GM23338 (cell line): Measurements from ENCODE around the gene GIGYF2. TPM values are rescaled to one million over a fixed set of nuclear protein-coding genes. Genes with fewer than 3 reads are reported as not detected.

Experiments
- ATAC-seq: fragments of 200-7000 bp; cut with Tn5 transposase; 3 replicates; pipeline ENCODE4 v1.9.1; 2020
- DNase-seq: peaks from one replicate; pipeline ENCODE4 v3.0.0-alpha.2; 2015; ENCODE audit warnings: low spot score
- H2AFZ ChIP-seq: fragments of 200-600 bp; sonication (generic); 2 replicates; pipeline ENCODE4 v1.8.0; 2016; ENCODE audit warnings: antibody characterized with exemption, mild to moderate bottlenecking, moderate library complexity
- H3F3A ChIP-seq: fragments of 200-600 bp; sonication (generic); replicated peaks from 2 replicates; pipeline ENCODE4 v1.8.0; 2017; ENCODE audit warnings: antibody characterized with exemption, mixed run types, low read depth
- H3K27ac ChIP-seq: fragments of 200-600 bp; sonication (generic); 2 replicates; pipeline ENCODE4 v1.6.1; 2016; ENCODE audit warnings: low read depth
- H3K27me3 ChIP-seq: fragments of 200-600 bp; sonication (generic); 2 replicates; pipeline ENCODE4 v1.8.0; 2016; ENCODE audit warnings: mild to moderate bottlenecking, mixed run types, moderate library complexity; ENCODE audit not compliant: insufficient read depth
- H3K36me3 ChIP-seq: fragments of 200-600 bp; sonication (generic); 2 replicates; pipeline ENCODE4 v1.8.0; 2016; ENCODE audit warnings: mild to moderate bottlenecking; ENCODE audit not compliant: insufficient read depth
- H3K4me1 ChIP-seq: fragments of 200-600 bp; sonication (generic); 2 replicates; pipeline ENCODE4 v1.8.0; 2016; ENCODE audit warnings: mild to moderate bottlenecking, moderate library complexity; ENCODE audit not compliant: insufficient read depth
- H3K4me2 ChIP-seq: fragments of 200-600 bp; sonication (generic); 2 replicates; pipeline ENCODE4 v1.7.1; 2017; ENCODE audit warnings: mixed run types
- H3K4me3 ChIP-seq: fragments of 200-600 bp; sonication (generic); 2 replicates; pipeline ENCODE4 v1.6.1; 2016; ENCODE audit warnings: mixed run types
- H3K79me2 ChIP-seq: fragments of 200-600 bp; sonication (generic); replicated peaks from 2 replicates; pipeline ENCODE4 v1.8.0; 2017; ENCODE audit warnings: mild to moderate bottlenecking; ENCODE audit not compliant: insufficient read depth
- H3K9me2 ChIP-seq: fragments of 200-600 bp; sonication (generic); 2 replicates; pipeline ENCODE4 v1.8.0; 2017; ENCODE audit not compliant: insufficient read depth
- H4K20me1 ChIP-seq: fragments of 200-600 bp; sonication (generic); replicated peaks from 2 replicates; pipeline ENCODE4 v1.8.0; 2017; ENCODE audit warnings: mild to moderate bottlenecking; ENCODE audit not compliant: insufficient read depth
- H3K27ac Mint-ChIP-seq: 2 replicates; pipeline ENCODE4 v1.8.0; 2020; ENCODE audit warnings: inconsistent platforms, mild to moderate bottlenecking, moderate library complexity, mixed read lengths
- H3K27me3 Mint-ChIP-seq: 3 replicates; pipeline ENCODE4 v1.8.0; 2022; ENCODE audit warnings: low read depth, mild to moderate bottlenecking, moderate library complexity, mixed read lengths, inconsistent platforms; ENCODE audit not compliant: insufficient read depth, poor library complexity
- H3K36me3 Mint-ChIP-seq: 3 replicates; pipeline ENCODE4 v1.8.0; 2021; ENCODE audit warnings: low read depth, mild to moderate bottlenecking, inconsistent platforms, moderate library complexity, mixed read lengths
- H3K4me1 Mint-ChIP-seq: 3 replicates; pipeline ENCODE4 v1.8.0; 2020; ENCODE audit warnings: mild to moderate bottlenecking, inconsistent platforms, mixed read lengths
- H3K4me3 Mint-ChIP-seq: 3 replicates; pipeline ENCODE4 v1.8.0; 2021; ENCODE audit warnings: moderate library complexity, mild to moderate bottlenecking, inconsistent platforms, mixed read lengths
- H3K9me3 Mint-ChIP-seq: 3 replicates; pipeline ENCODE4 v1.8.0; 2020; ENCODE audit warnings: moderate library complexity, mild to moderate bottlenecking, inconsistent platforms, mixed read lengths
- CREB1 ChIP-seq: fragments of 250-450 bp; sonication (Bioruptor Pico); IDR thresholded peaks from 2 replicates; pipeline ENCODE4 v1.5.0; 2020; ENCODE audit warnings: low read depth, mild to moderate bottlenecking, moderate library complexity
- EZH2 ChIP-seq: fragments of 200-600 bp; sonication (generic); IDR thresholded peaks from one replicate; pipeline ENCODE4 v1.8.0; 2017; ENCODE audit warnings: antibody characterized with exemption, mild to moderate bottlenecking, low read depth; ENCODE audit not compliant: unreplicated experiment
- EZH2phosphoT487 ChIP-seq: fragments of 200-600 bp; sonication (generic); IDR thresholded peaks from one replicate; pipeline ENCODE4 v1.8.1; 2018; ENCODE audit warnings: antibody characterized with exemption; ENCODE audit not compliant: unreplicated experiment
- JUNB ChIP-seq: IDR thresholded peaks from one replicate; pipeline ENCODE4 v1.6.1; 2016; ENCODE audit warnings: antibody characterized with exemption; ENCODE audit not compliant: unreplicated experiment
- NANOG ChIP-seq: IDR thresholded peaks from 2 replicates; pipeline ENCODE4 v1.6.1; 2016; ENCODE audit warnings: antibody characterized with exemption, borderline replicate concordance
- POLR2AphosphoS5 ChIP-seq: IDR thresholded peaks from 2 replicates; pipeline ENCODE4 v1.6.1; 2016; ENCODE audit warnings: antibody characterized with exemption, low read depth
- STAT1 ChIP-seq: IDR thresholded peaks from one replicate; pipeline ENCODE4 v1.6.1; 2016; ENCODE audit warnings: antibody characterized with exemption; ENCODE audit not compliant: unreplicated experiment
- ZNF114 ChIP-seq: fragments of 250-450 bp; sonication (Bioruptor Pico); IDR thresholded peaks from 2 replicates; pipeline ENCODE4 v1.5.0; 2020; ENCODE audit warnings: mild to moderate bottlenecking, moderate library complexity
- ZNF331 ChIP-seq: fragments of 250-450 bp; sonication (Bioruptor Pico); IDR thresholded peaks from 2 replicates; pipeline ENCODE4 v1.5.0; 2020; ENCODE audit warnings: low read depth, mild to moderate bottlenecking, moderate library complexity
- polyA plus RNA-seq: library from polyadenylated mRNA; unstranded; fragments of >200 nt; fragmentation: Nextera tagmentation; extraction: Ambion mirVana; gene quantifications from 2 replicates; pipeline ENCODE4 v1.2.1, GENCODE V29; 2016
- total RNA-seq: library from RNA; depleted of rRNA; stranded (reverse); fragments of >200 nt; shearing (Covaris generic); gene quantifications from 2 replicates; pipeline ENCODE4 v1.2.3, GENCODE V29; 2014
- TF ChIP-seq, protein P1 (sequence below): IDR thresholded peaks from one replicate; pipeline ENCODE4 v1.6.1; 2018; ENCODE audit warnings: antibody characterized with exemption; ENCODE audit not compliant: unreplicated experiment
- TF ChIP-seq, protein P2 (sequence below), 2 experiments: fragments of 200-600 bp in 1 of 2; sonication (generic) in 1 of 2; conservative IDR thresholded peaks; 2 replicates each; pipeline versions ENCODE4 v1.5.1 to v1.6.1; 2016 to 2017; ENCODE audit warnings: antibody characterized with exemption in 2 of 2, low read depth in 2 of 2, mild to moderate bottlenecking in 2 of 2, moderate library complexity in 1 of 2
- TF ChIP-seq, protein P3 (sequence below): fragments of 250-450 bp; sonication (Bioruptor Pico); IDR thresholded peaks from 2 replicates; pipeline ENCODE4 v1.5.0; 2020; ENCODE audit warnings: mild to moderate bottlenecking, moderate library complexity
- TF ChIP-seq, protein P4 (sequence below): IDR thresholded peaks from 2 replicates; pipeline ENCODE4 v1.6.1; 2016; ENCODE audit warnings: antibody characterized with exemption

Gene GIGYF2
- total and polyA plus RNA-seq, 2 experiments from 2014 or later, result 48.9 to 104 TPM

DNA sequence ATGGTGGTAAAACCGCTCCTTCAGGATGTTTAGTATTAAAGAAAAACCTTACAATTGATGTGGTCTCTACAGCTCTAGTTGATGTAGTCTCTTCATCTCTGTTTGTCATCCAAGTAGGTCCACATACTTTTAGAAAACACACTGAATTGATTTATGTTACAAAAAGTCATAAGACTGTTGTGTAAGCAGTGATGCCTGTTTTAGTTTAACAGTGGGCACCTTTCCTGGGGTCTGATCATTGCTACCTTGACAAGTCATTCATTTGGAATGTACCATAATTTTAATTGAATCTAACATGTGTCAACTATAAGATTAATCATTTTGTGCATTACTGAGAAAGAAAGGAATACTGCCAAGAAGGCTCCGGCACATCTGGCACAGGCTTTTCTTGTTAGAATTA is 34.3 kb downstream of the GIGYF2 start:
- Histone ChIP-seq H2AFZ (no peak overlapping the region), H3K4me1 (no peaks in the 10 kb centered on the region), H3K9me2 (no peaks in the 10 kb centered on the region), H3K27ac (no peak overlapping the region), H3K36me3 (peaks cover 14% of the 10 kb centered on the region; the same call in 1 of the 2 replicates), H3K27me3 (no peaks in the 10 kb centered on the region), H3F3A (no peaks in the 10 kb centered on the region), H3K4me3 (no peak overlapping the region), H4K20me1 (peaks cover 13% of the 10 kb centered on the region; the same call in 1 of the 2 replicates), H3K4me2 (no peak overlapping the region), H3K79me2 (peaks cover 72% of the 10 kb centered on the region)
- ATAC-seq (no peak), DNase-seq (no peak)
- Mint-ChIP-seq H3K4me1 (no peaks in the 10 kb centered on the region), H3K27me3 (peaks cover 2% of the 10 kb centered on the region), H3K36me3 (peaks cover 27% of the 10 kb centered on the region; the same call in 2 of the 3 replicates), H3K9me3 (no peaks in the 10 kb centered on the region), H3K4me3 (no peak overlapping the region), H3K27ac (no peak overlapping the region)
- TF ChIP-seq, protein P1, sequence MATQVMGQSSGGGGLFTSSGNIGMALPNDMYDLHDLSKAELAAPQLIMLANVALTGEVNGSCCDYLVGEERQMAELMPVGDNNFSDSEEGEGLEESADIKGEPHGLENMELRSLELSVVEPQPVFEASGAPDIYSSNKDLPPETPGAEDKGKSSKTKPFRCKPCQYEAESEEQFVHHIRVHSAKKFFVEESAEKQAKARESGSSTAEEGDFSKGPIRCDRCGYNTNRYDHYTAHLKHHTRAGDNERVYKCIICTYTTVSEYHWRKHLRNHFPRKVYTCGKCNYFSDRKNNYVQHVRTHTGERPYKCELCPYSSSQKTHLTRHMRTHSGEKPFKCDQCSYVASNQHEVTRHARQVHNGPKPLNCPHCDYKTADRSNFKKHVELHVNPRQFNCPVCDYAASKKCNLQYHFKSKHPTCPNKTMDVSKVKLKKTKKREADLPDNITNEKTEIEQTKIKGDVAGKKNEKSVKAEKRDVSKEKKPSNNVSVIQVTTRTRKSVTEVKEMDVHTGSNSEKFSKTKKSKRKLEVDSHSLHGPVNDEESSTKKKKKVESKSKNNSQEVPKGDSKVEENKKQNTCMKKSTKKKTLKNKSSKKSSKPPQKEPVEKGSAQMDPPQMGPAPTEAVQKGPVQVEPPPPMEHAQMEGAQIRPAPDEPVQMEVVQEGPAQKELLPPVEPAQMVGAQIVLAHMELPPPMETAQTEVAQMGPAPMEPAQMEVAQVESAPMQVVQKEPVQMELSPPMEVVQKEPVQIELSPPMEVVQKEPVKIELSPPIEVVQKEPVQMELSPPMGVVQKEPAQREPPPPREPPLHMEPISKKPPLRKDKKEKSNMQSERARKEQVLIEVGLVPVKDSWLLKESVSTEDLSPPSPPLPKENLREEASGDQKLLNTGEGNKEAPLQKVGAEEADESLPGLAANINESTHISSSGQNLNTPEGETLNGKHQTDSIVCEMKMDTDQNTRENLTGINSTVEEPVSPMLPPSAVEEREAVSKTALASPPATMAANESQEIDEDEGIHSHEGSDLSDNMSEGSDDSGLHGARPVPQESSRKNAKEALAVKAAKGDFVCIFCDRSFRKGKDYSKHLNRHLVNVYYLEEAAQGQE, result no peak
- no peak for TF ChIP-seq JUNB
- no peak for TF ChIP-seq POLR2AphosphoS5
- TF ChIP-seq, protein P2, sequence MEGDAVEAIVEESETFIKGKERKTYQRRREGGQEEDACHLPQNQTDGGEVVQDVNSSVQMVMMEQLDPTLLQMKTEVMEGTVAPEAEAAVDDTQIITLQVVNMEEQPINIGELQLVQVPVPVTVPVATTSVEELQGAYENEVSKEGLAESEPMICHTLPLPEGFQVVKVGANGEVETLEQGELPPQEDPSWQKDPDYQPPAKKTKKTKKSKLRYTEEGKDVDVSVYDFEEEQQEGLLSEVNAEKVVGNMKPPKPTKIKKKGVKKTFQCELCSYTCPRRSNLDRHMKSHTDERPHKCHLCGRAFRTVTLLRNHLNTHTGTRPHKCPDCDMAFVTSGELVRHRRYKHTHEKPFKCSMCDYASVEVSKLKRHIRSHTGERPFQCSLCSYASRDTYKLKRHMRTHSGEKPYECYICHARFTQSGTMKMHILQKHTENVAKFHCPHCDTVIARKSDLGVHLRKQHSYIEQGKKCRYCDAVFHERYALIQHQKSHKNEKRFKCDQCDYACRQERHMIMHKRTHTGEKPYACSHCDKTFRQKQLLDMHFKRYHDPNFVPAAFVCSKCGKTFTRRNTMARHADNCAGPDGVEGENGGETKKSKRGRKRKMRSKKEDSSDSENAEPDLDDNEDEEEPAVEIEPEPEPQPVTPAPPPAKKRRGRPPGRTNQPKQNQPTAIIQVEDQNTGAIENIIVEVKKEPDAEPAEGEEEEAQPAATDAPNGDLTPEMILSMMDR (conservative IDR thresholded peaks at IDR 0.05; ENCODE audit: low read depth in 2 of 2), result no peak
- TF ChIP-seq, protein P3, sequence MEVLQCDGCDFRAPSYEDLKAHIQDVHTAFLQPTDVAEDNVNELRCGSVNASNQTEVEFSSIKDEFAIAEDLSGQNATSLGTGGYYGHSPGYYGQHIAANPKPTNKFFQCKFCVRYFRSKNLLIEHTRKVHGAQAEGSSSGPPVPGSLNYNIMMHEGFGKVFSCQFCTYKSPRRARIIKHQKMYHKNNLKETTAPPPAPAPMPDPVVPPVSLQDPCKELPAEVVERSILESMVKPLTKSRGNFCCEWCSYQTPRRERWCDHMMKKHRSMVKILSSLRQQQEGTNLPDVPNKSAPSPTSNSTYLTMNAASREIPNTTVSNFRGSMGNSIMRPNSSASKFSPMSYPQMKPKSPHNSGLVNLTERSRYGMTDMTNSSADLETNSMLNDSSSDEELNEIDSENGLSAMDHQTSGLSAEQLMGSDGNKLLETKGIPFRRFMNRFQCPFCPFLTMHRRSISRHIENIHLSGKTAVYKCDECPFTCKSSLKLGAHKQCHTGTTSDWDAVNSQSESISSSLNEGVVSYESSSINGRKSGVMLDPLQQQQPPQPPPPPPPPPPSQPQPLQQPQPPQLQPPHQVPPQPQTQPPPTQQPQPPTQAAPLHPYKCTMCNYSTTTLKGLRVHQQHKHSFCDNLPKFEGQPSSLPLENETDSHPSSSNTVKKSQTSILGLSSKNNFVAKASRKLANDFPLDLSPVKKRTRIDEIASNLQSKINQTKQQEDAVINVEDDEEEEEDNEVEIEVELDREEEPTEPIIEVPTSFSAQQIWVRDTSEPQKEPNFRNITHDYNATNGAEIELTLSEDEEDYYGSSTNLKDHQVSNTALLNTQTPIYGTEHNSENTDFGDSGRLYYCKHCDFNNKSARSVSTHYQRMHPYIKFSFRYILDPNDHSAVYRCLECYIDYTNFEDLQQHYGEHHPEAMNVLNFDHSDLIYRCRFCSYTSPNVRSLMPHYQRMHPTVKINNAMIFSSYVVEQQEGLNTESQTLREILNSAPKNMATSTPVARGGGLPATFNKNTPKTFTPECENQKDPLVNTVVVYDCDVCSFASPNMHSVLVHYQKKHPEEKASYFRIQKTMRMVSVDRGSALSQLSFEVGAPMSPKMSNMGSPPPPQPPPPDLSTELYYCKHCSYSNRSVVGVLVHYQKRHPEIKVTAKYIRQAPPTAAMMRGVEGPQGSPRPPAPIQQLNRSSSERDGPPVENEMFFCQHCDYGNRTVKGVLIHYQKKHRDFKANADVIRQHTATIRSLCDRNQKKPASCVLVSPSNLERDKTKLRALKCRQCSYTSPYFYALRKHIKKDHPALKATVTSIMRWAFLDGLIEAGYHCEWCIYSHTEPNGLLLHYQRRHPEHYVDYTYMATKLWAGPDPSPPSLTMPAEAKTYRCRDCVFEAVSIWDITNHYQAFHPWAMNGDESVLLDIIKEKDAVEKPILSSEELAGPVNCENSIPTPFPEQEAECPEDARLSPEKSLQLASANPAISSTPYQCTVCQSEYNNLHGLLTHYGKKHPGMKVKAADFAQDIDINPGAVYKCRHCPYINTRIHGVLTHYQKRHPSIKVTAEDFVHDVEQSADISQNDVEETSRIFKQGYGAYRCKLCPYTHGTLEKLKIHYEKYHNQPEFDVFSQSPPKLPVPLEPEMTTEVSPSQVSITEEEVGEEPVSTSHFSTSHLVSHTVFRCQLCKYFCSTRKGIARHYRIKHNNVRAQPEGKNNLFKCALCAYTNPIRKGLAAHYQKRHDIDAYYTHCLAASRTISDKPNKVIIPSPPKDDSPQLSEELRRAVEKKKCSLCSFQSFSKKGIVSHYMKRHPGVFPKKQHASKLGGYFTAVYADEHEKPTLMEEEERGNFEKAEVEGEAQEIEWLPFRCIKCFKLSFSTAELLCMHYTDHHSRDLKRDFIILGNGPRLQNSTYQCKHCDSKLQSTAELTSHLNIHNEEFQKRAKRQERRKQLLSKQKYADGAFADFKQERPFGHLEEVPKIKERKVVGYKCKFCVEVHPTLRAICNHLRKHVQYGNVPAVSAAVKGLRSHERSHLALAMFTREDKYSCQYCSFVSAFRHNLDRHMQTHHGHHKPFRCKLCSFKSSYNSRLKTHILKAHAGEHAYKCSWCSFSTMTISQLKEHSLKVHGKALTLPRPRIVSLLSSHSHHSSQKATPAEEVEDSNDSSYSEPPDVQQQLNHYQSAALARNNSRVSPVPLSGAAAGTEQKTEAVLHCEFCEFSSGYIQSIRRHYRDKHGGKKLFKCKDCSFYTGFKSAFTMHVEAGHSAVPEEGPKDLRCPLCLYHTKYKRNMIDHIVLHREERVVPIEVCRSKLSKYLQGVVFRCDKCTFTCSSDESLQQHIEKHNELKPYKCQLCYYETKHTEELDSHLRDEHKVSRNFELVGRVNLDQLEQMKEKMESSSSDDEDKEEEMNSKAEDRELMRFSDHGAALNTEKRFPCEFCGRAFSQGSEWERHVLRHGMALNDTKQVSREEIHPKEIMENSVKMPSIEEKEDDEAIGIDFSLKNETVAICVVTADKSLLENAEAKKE (CRISPR knock-in tag), result no peak
- no peak for TF ChIP-seq EZH2phosphoT487
- TF ChIP-seq CREB1 (CRISPR knock-in tag), result no peak
- TF ChIP-seq ZNF114 (CRISPR knock-in tag), result no peak
- no peak for TF ChIP-seq STAT1
- TF ChIP-seq EZH2, result no peak
- TF ChIP-seq, protein P4, sequence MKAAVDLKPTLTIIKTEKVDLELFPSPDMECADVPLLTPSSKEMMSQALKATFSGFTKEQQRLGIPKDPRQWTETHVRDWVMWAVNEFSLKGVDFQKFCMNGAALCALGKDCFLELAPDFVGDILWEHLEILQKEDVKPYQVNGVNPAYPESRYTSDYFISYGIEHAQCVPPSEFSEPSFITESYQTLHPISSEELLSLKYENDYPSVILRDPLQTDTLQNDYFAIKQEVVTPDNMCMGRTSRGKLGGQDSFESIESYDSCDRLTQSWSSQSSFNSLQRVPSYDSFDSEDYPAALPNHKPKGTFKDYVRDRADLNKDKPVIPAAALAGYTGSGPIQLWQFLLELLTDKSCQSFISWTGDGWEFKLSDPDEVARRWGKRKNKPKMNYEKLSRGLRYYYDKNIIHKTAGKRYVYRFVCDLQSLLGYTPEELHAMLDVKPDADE, result no peak
- TF ChIP-seq ZNF331 (CRISPR knock-in tag), result no peak
- TF ChIP-seq NANOG, result no peak
